ENCODE results near the gene ATP6AP2. TPM values are rescaled to one million over a fixed set of nuclear protein-coding genes. Genes with fewer than 3 reads are reported as not detected.

Gene ATP6AP2
- total RNA-seq, 1 experiment from 2014 or later = 73.8 TPM

- no TSS peak for BruUV-seq (replicated peaks)
- Histone ChIP-seq H3K27me3 (replicated peaks; ENCODE audit: insufficient read depth, low read depth, low read length, poor library complexity) (no peaks in the 10 kb centered on the region), H3K4me1 (ENCODE audit: insufficient read depth, low read length, poor library complexity, severe bottlenecking) (no peaks in the 10 kb centered on the region), H3K36me3 (ENCODE audit: insufficient read depth, low read length, poor library complexity, severe bottlenecking) (no peaks in the 10 kb centered on the region), H3K4me3 (ENCODE audit: low read depth, low read length, poor library complexity, severe bottlenecking) (no peak overlapping the region), H3K27ac (ENCODE audit: low read depth, low read length, poor library complexity, severe bottlenecking) (no peak overlapping the region), H3K9me3 (ENCODE audit: low read depth, low read length, poor library complexity, severe bottlenecking) (no peaks in the 10 kb centered on the region)
- ChIA-PET POLR2A (ENCODE audit: low non-redundant PET) (interaction anchor here (0.6 kb wide), 1 partner anchor 60 kb away, joined by 3 read pairs; no protein-coding TSS in a partner anchor), CTCF (no interaction called here)
- no peak for TF ChIP-seq EZH2 (IDR thresholded peaks at IDR 0.05; ENCODE audit: borderline replicate concordance, low read depth, low read length, poor library complexity, severe bottlenecking)
- no peak for TF ChIP-seq CTCF (conservative IDR thresholded peaks at IDR 0.05; ENCODE audit: low read depth, low read length)
- intact Hi-C loops (cut with micrococcal nuclease; ENCODE audit: unreplicated experiment) = loop anchor here (10.0 kb wide), 4 partner anchors 248 to 1792 kb away; no protein-coding TSS in a partner anchor
- DNase-seq (ENCODE audit: low spot score) = no peak
These were observed 33.9 kb upstream of the ATP6AP2 start for GRCh38 chrX:40546870-40547269.

DNA sequence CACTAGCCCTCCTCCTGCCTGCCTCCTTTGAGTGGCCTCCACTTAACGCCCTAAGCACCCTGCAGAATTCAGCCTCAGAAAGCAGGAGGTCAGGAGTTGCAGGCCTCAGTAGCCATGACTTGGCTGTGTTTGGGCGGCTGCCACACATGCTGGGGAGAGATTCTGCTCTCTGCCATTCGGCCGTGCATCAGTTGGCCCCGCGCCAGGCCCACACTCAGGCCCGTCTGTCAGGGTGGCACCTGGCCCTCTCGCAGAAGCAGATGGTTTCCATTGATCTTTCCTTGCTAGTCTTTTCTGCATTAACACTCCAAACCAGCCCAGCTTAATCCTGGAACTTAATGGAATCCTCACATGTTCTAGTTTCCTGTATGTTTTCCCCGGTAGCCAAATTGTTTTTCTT, 30.7 kb upstream of the ATP6AP2 start:
- Histone ChIP-seq H3K4me3 (ENCODE audit: low read depth, low read length, poor library complexity, severe bottlenecking) (no peak overlapping the region), H3K4me1 (ENCODE audit: insufficient read depth, low read length, poor library complexity, severe bottlenecking) (no peaks in the 10 kb centered on the region), H3K27ac (ENCODE audit: low read depth, low read length, poor library complexity, severe bottlenecking) (no peak overlapping the region), H3K36me3 (ENCODE audit: insufficient read depth, low read length, poor library complexity, severe bottlenecking) (no peaks in the 10 kb centered on the region), H3K9me3 (ENCODE audit: low read depth, low read length, poor library complexity, severe bottlenecking) (no peaks in the 10 kb centered on the region), H3K27me3 (replicated peaks; ENCODE audit: insufficient read depth, low read depth, low read length, poor library complexity) (no peaks in the 10 kb centered on the region)
- POLR2A ChIA-PET (ENCODE audit: low non-redundant PET) = no interaction called here
- CTCF ChIA-PET = no interaction called here
- no peak for TF ChIP-seq EZH2 (IDR thresholded peaks at IDR 0.05; ENCODE audit: borderline replicate concordance, low read depth, low read length, poor library complexity, severe bottlenecking)
- TF ChIP-seq CTCF (conservative IDR thresholded peaks at IDR 0.05; ENCODE audit: low read depth, low read length) = no peak
- BruUV-seq (replicated peaks) = no TSS peak
- DNase-seq (ENCODE audit: low spot score) = no peak
- intact Hi-C loops (cut with micrococcal nuclease; ENCODE audit: unreplicated experiment) = no loop called here

- intact Hi-C loops (cut with micrococcal nuclease; ENCODE audit: unreplicated experiment) = no loop called here
- no peaks in the 10 kb centered on the region for H3K9me3 ChIP-seq (ENCODE audit: low read depth, low read length, poor library complexity, severe bottlenecking)
- BruUV-seq (replicated peaks) = no TSS peak
- H3K27me3 ChIP-seq (replicated peaks; ENCODE audit: insufficient read depth, low read depth, low read length, poor library complexity) = no peaks in the 10 kb centered on the region
- ChIA-PET CTCF (no interaction called here), POLR2A (ENCODE audit: low non-redundant PET) (no interaction called here)
- H3K4me1 ChIP-seq (ENCODE audit: insufficient read depth, low read length, poor library complexity, severe bottlenecking) = no peaks in the 10 kb centered on the region
- TF ChIP-seq EZH2 (IDR thresholded peaks at IDR 0.05; ENCODE audit: borderline replicate concordance, low read depth, low read length, poor library complexity, severe bottlenecking) (no peak), CTCF (conservative IDR thresholded peaks at IDR 0.05; ENCODE audit: low read depth, low read length) (peak; percentile 47)
- no peak for DNase-seq (ENCODE audit: low spot score)
- H3K36me3 ChIP-seq (ENCODE audit: insufficient read depth, low read length, poor library complexity, severe bottlenecking) = no peaks in the 10 kb centered on the region
- no peak overlapping the region for H3K4me3 ChIP-seq (ENCODE audit: low read depth, low read length, poor library complexity, severe bottlenecking)
- no peak overlapping the region for H3K27ac ChIP-seq (ENCODE audit: low read depth, low read length, poor library complexity, severe bottlenecking)
These were observed 28.0 kb upstream of the ATP6AP2 start for GRCh38 chrX:40552768-40553167.

All from A673 (cell line).